ENCODE measurements around the gene COL11A2.

The COL11A2 gene

DNA sequence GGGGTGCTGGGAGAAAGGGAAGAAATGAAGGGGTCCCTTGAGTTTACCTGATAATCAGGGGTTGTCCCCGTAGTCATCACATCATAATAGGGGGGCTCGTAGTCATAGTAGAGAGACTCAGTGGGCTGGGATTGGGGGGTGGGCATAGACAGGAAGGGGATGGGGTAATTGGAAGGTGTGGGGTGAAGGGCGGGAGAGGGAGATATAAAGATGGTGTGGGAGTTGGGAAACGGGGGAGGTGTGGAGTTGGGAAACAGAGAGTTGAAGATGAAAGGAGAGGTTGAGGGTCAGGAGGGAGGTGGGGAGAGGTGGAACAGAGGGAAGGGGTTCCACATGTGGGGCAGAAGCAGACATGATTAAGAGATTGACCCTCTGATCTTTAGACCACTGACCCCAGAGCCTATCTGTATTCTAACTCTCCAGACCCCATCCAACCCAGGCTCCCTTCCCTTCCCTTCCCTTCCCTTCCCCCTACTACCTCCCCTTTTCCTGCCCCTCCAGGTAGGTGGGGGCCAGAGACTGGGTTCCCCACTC is 6.5 kb downstream of the COL11A2 start:
- Histone ChIP-seq H3K9me3 (peaks cover 13% of the 10 kb centered on the region), H3K4me1 (peaks cover 16% of the 10 kb centered on the region), H3K4me2 (no peak overlapping the region), H3K27me3 (peaks cover 7% of the 10 kb centered on the region), H3K36me3 (no peaks in the 10 kb centered on the region), H3K4me3 (no peak overlapping the region), H3K27ac (no peak overlapping the region), H3K9ac (no peak overlapping the region), H4K20me1 (no peaks in the 10 kb centered on the region)
- TF ChIP-seq Cebpa-rat (IDR thresholded peaks at IDR 0.05) = no peak

DNA sequence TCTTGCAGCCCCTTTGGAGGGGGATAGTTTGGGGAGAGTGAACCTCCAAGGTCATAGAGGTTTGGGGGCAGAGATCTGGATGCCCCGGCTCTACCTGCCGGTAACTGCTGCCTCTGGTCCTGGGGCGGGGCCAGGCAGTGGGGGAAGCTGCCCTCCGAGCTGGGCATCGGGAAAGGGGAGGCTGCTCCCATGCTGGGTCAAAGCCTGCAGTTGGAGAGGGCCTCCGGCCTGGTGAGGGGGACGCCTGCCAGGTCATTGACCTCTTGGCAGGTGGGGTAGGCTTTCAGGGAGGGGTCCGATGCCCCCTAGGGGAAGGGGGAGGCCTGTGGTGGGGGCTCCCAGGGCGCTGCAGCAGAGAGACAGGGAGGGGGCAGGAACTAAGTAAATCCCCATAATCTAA is 7.1 kb downstream of the COL11A2 start:
- Histone ChIP-seq H3K36me3 (no peaks in the 10 kb centered on the region), H3K9ac (no peak overlapping the region), H3K27me3 (peaks cover 3% of the 10 kb centered on the region; the same call in 1 of the 2 replicates), H3K9me3 (peaks cover 13% of the 10 kb centered on the region), H3K4me1 (peaks cover 16% of the 10 kb centered on the region), H3K27ac (no peak overlapping the region), H3K4me2 (no peak overlapping the region), H4K20me1 (no peaks in the 10 kb centered on the region), H3K4me3 (no peak overlapping the region)
- no peak for TF ChIP-seq Cebpa-rat (IDR thresholded peaks at IDR 0.05)

DNA sequence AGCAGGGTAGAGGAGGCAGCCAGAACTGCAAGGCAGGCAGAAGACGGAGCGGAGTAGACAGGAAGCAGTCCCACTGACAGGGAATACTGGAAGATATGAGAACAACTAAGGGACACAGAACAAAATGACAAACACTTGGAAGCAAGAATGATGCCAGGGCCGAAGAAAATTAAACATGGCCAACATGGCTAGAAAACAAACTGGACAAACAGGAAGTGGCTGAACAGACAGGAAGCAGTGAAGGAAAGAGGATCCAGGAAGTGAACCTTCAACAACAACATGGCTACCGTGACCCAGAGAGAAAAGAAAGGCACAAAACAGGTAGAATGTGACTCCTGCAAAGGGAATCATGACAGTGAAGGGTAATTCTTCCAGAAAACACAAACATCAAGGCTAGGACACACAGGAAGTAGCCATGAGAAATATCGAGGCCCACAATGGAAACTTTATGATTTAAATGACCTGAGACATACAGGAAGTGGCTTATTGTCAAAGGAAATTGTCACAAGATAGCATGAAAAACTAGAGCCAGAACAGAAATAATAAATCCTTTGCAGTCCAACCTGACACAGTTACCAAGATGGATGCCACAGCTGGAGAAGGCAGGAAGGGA is 9.1 kb downstream of the COL11A2 start:
- Histone ChIP-seq H3K36me3 (no peaks in the 10 kb centered on the region), H3K4me3 (peak overlapping the region; percentile 1; the same call in 1 of the 2 replicates), H3K9me3 (peaks cover 13% of the 10 kb centered on the region), H3K27ac (peak overlapping the region; percentile 66), H4K20me1 (no peaks in the 10 kb centered on the region), H3K27me3 (no peaks in the 10 kb centered on the region), H3K4me1 (peaks cover 23% of the 10 kb centered on the region), H3K9ac (no peak overlapping the region), H3K4me2 (peak overlapping the region; percentile 55)
- TF ChIP-seq Cebpa-rat (IDR thresholded peaks at IDR 0.05) = no peak

DNA sequence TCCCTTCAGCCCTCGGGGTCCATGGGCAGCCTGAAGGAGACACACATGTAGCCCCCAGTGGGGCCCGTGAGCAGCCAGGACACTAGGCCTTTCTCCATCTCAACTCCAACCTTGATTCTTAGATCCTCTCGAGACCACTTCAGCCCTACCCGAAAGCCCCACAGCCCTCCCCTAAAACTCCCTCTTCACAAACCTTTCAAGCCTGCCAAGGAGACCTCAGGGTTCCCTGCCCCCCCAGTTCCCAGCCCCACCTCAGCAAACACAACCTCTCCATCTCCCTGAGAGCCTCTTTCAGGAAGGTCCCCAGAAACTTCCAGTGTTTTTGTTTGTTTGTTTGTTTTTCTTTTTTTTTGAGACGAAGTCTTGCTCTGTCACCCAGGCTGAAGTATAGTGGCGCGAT is 11.1 kb downstream of the COL11A2 start:
- no peaks in the 10 kb centered on the region for H3K27me3 ChIP-seq
- no peak overlapping the region for H3K4me2 ChIP-seq
- no peak overlapping the region for H3K9ac ChIP-seq
- no peaks in the 10 kb centered on the region for H4K20me1 ChIP-seq
- peaks cover 13% of the 10 kb centered on the region for H3K9me3 ChIP-seq
- H3K27ac ChIP-seq = no peak overlapping the region
- H3K4me1 ChIP-seq = peaks cover 43% of the 10 kb centered on the region
- TF ChIP-seq Cebpa-rat (IDR thresholded peaks at IDR 0.05) = no peak
- H3K36me3 ChIP-seq = no peaks in the 10 kb centered on the region
- no peak overlapping the region for H3K4me3 ChIP-seq

DNA sequence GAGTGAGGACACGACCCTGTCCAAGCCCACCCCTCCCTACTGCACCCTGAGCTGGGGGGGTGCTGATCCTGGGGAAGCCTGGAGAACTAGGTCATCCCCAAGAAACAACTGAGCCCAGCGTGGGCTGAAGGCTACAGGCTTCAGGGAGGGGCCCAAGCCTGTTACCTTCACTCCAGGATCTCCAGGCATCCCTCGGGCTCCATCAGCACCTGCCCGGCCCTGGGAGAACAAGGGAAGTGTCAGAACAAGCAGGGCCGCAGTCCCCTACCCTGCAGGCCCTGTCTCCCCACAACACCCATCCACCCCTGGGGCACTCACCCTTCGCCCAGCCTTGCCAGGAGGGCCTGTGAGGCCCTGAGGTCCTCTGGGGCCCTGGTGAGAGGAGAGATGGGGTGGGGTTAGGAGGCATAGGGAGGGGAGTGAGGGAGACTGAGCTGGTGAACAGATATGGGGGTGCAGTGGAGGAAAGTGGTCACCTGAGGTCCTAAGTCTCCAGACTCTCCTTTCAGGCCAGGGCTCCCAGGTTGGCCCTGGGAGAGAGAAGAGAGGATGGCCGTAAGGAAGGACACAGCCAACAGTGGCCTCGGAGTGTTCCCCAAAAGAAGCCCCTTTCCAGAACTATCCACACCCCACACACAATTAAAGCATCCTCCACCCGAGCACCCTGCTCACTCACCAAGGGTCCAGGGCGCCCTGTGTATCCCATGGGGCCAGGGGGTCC is 13.4 kb downstream of the COL11A2 start:
- Histone ChIP-seq H3K4me3 (no peak overlapping the region), H4K20me1 (no peaks in the 10 kb centered on the region), H3K4me1 (peaks cover 61% of the 10 kb centered on the region), H3K27me3 (no peaks in the 10 kb centered on the region), H3K4me2 (peak overlapping the region; percentile 75; the same call in 1 of the 2 replicates), H3K36me3 (no peaks in the 10 kb centered on the region), H3K9ac (no peak overlapping the region), H3K9me3 (peaks cover 7% of the 10 kb centered on the region), H3K27ac (no peak overlapping the region)
- TF ChIP-seq Cebpa-rat (IDR thresholded peaks at IDR 0.05) = no peak

DNA sequence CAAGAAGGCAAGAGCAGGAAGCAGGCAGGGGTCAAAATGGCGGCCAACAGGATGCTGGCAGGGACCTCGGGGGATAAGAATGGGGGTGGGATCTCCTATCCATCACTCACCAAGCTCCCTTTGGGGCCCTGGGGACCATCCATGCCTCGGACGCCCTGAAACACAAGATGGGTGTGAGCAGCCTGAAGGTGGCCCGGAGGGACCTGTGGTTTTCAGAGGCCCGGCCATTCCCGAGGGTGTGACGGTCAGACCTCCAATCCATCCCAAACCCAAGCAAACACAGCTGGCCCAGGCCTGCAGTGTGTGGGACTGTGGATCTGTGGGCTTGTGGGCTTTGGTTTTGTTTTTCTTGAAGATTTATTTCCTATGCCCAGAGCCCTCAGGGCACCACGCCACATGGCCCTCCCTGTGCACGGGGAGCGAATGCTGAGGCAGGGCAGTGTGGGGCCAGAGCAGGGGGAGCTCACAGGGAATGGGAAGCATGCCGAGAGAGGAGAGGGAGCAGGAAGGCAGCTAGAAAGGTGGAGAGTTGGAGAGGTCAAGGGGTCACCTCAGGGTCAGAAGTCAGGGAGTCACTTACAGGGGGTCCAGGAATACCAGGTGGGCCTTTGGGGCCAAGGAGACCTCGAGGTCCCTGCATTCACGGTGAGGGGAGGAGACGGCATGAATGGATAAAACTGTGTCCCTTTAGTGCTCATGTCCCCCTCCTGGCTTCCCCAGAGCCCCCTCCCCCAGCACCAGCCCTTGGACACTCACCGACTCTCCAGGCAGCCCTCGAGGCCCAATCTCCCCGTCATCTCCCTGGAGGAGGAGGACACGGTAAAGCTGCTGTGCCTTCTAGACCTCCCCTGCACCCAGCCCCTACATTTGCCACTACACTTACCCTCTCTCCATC is 14.5 kb downstream of the COL11A2 start:
- Histone ChIP-seq H3K27ac (peak overlapping the region; percentile 61), H3K4me1 (peaks cover 61% of the 10 kb centered on the region), H4K20me1 (no peaks in the 10 kb centered on the region), H3K27me3 (no peaks in the 10 kb centered on the region), H3K9ac (no peak overlapping the region), H3K4me3 (no peak overlapping the region), H3K9me3 (no peaks in the 10 kb centered on the region), H3K36me3 (no peaks in the 10 kb centered on the region), H3K4me2 (peak overlapping the region; percentile 75)
- TF ChIP-seq Cebpa-rat (IDR thresholded peaks at IDR 0.05) = no peak

DNA sequence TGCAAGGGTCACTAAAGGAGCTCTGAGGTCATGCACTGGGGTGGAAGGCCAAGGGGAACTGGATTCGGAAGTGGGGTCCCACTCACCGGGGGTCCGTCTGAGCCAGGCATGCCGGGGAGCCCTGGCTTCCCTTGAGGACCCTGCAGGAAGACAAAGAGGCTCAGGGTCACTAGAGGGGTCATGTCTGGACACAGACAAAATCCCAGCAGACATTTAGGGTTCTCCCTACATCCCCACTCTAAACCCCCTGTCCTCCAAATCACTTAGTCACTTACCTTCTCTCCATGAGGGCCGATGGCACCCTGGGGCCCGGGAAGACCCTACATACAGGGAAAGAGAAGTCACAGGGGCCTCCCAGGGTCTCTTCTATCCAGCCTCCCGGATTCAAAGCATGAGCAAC is 15.4 kb downstream of the COL11A2 start:
- Histone ChIP-seq H3K36me3 (no peaks in the 10 kb centered on the region), H3K27ac (peak overlapping the region; percentile 61; the same call in 1 of the 2 replicates), H3K4me3 (no peak overlapping the region), H3K9ac (no peak overlapping the region), H4K20me1 (no peaks in the 10 kb centered on the region), H3K4me1 (peaks cover 70% of the 10 kb centered on the region), H3K27me3 (no peaks in the 10 kb centered on the region), H3K9me3 (no peaks in the 10 kb centered on the region), H3K4me2 (peak overlapping the region; percentile 75)
- TF ChIP-seq Cebpa-rat (IDR thresholded peaks at IDR 0.05) = no peak

DNA sequence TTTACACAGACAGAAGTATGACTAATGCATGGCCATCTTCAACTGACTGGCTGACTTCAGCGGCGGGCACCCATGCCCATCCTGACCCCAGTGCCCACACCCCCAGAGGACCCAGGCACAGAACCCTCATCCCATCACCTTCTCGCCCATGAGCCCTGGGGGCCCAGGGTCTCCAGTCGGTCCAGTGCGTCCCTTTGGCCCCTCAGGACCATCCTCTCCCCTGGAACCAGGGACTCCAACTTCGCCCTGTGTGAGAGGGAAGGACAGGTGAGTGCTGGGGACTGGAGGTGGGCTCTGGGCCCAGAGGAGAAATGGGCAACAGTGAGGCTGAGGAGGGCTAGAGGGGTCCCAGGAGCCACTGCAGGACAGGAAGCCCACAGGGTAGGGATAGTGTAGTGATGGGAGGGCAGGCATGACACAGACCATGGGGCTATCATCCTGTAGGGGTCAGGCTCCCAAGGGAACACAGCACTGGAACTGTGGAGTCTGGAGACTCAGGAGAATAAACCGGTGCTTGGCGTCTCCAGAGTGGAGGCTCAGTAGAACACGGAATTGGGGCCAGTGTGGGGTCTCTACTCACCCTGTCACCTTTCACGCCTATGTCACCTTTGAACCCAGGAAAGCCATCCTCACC is 16.7 kb downstream of the COL11A2 start:
- Histone ChIP-seq H3K9me3 (no peaks in the 10 kb centered on the region), H3K9ac (no peak overlapping the region), H3K4me3 (no peak overlapping the region), H3K4me1 (peaks cover 83% of the 10 kb centered on the region), H3K36me3 (no peaks in the 10 kb centered on the region), H3K27ac (no peak overlapping the region), H4K20me1 (no peaks in the 10 kb centered on the region), H3K27me3 (no peaks in the 10 kb centered on the region), H3K4me2 (peak overlapping the region; percentile 80)
- no peak for TF ChIP-seq Cebpa-rat (IDR thresholded peaks at IDR 0.05)

DNA sequence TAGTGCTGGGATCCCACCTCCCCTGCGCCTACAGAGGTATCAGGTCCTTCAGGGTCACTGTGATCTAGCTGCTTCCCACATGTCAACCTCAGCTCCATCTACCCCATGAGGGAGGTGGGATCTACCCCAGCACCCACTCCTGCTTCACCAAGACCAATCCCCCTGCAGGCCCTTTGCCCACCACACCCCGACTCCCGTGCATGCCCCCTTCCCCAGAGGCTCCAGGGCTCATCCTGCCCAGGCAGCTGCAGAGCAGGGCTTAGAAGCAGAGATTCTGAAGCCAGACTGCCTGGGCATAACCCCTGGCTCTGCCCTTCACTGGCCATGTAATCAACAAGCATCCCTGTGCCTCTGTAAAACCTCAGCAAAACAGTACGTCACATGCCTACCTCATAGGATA is 17.5 kb downstream of the COL11A2 start:
- H4K20me1 ChIP-seq = no peaks in the 10 kb centered on the region
- TF ChIP-seq Cebpa-rat (IDR thresholded peaks at IDR 0.05) = no peak
- H3K27me3 ChIP-seq = no peaks in the 10 kb centered on the region
- H3K4me3 ChIP-seq = no peak overlapping the region
- H3K4me2 ChIP-seq = peak overlapping the region; percentile 80
- peak overlapping the region; percentile 14; the same call in 1 of the 2 replicates for H3K9ac ChIP-seq
- H3K9me3 ChIP-seq = no peaks in the 10 kb centered on the region
- H3K27ac ChIP-seq = peak overlapping the region; percentile 1; the same call in 1 of the 2 replicates
- H3K4me1 ChIP-seq = peaks cover 91% of the 10 kb centered on the region
- H3K36me3 ChIP-seq = no peaks in the 10 kb centered on the region
